H9 (cell line): ENCODE measurements around the gene CDC6. TPM values are rescaled to one million over a fixed set of nuclear protein-coding genes. Genes with fewer than 3 reads are reported as not detected.

Experiments used
- DNase-seq: peaks from one replicate; pipeline ENCODE4 v3.0.0-alpha.2; 2017
- H2AFZ ChIP-seq: one replicate; pipeline ENCODE4 v1.6.1; 2013; ENCODE audit warnings: mild to moderate bottlenecking, low read length, control low read depth, moderate library complexity
- H2AK5ac ChIP-seq: 2 replicates; pipeline ENCODE4 v1.6.1; 2013; ENCODE audit warnings: low read length, control low read depth, mixed read lengths; ENCODE audit not compliant: insufficient read length
- H2BK120ac ChIP-seq: one replicate; pipeline ENCODE4 v1.6.1; 2013; ENCODE audit warnings: low read depth, mild to moderate bottlenecking, low read length, control low read depth, inconsistent platforms; ENCODE audit not compliant: poor library complexity, severe bottlenecking
- H2BK12ac ChIP-seq: 2 replicates; pipeline ENCODE4 v1.6.1; 2013; ENCODE audit warnings: low read length, control low read depth, mixed read lengths, low read depth; ENCODE audit not compliant: insufficient read length
- H2BK15ac ChIP-seq: 2 replicates; pipeline ENCODE4 v1.6.1; 2013; ENCODE audit warnings: low read depth, low read length, control low read depth
- H2BK20ac ChIP-seq: one replicate; pipeline ENCODE4 v1.6.1; 2013; ENCODE audit warnings: low read depth, mild to moderate bottlenecking, low read length, control low read depth, inconsistent platforms; ENCODE audit not compliant: poor library complexity, severe bottlenecking
- H2BK5ac ChIP-seq: 2 replicates; pipeline ENCODE4 v1.6.1; 2013; ENCODE audit warnings: low read length, control low read depth, mixed read lengths; ENCODE audit not compliant: insufficient read length
- H3K14ac ChIP-seq: 2 replicates; pipeline ENCODE4 v1.6.1; 2013; ENCODE audit warnings: low read length, control low read depth; ENCODE audit not compliant: insufficient read depth
- H3K18ac ChIP-seq: 2 replicates; pipeline ENCODE4 v1.6.1; 2013; ENCODE audit warnings: low read depth, mild to moderate bottlenecking, mixed read lengths, low read length, control low read depth; ENCODE audit not compliant: insufficient read length
- H3K23ac ChIP-seq: 2 replicates; pipeline ENCODE4 v1.6.1; 2013; ENCODE audit warnings: low read length, control low read depth, mixed read lengths, low read depth; ENCODE audit not compliant: insufficient read length
- H3K23me2 ChIP-seq: 2 replicates; pipeline ENCODE4 v1.6.1; 2013; ENCODE audit warnings: low read depth, mild to moderate bottlenecking, mixed read lengths, low read length, control low read depth; ENCODE audit not compliant: insufficient read length, poor library complexity, severe bottlenecking
- H3K27ac ChIP-seq: 2 replicates; pipeline ENCODE4 v1.5.1; 2013; ENCODE audit warnings: low read length, control low read depth, mixed read lengths, low read depth; ENCODE audit not compliant: insufficient read length
- H3K27me3 ChIP-seq: 2 replicates; pipeline ENCODE4 v1.6.1; 2013; ENCODE audit warnings: low read length, control low read depth, inconsistent platforms; ENCODE audit not compliant: insufficient read depth
- H3K4ac ChIP-seq: 2 replicates; pipeline ENCODE4 v1.6.1; 2013; ENCODE audit warnings: low read depth, mild to moderate bottlenecking, control low read depth, inconsistent platforms, low read length, moderate library complexity
- H3K4me1 ChIP-seq: 2 replicates; pipeline ENCODE4 v1.6.1; 2013; ENCODE audit warnings: low read length, control low read depth, inconsistent platforms; ENCODE audit not compliant: insufficient read depth
- H3K4me2 ChIP-seq: 2 replicates; pipeline ENCODE4 v1.6.1; 2013; ENCODE audit warnings: low read length, control low read depth, mixed read lengths; ENCODE audit not compliant: insufficient read length, insufficient read depth
- H3K56ac ChIP-seq: 2 replicates; pipeline ENCODE4 v1.6.1; 2013; ENCODE audit warnings: low read depth, mild to moderate bottlenecking, mixed read lengths, low read length, control low read depth; ENCODE audit not compliant: insufficient read length
- H3K79me1 ChIP-seq: 2 replicates; pipeline ENCODE4 v1.6.1; 2013; ENCODE audit warnings: low read depth, mild to moderate bottlenecking, moderate library complexity, low read length, control low read depth, inconsistent platforms; ENCODE audit not compliant: insufficient read depth, poor library complexity, severe bottlenecking
- H3K79me2 ChIP-seq: 2 replicates; pipeline ENCODE4 v1.6.1; 2013; ENCODE audit warnings: low read length, control low read depth, inconsistent platforms; ENCODE audit not compliant: insufficient read depth
- H3K9ac ChIP-seq: 2 replicates; pipeline ENCODE4 v1.6.1; 2013; ENCODE audit warnings: low read length, control low read depth, mixed read lengths; ENCODE audit not compliant: insufficient read length; ENCODE audit errors: extremely low read depth
- H3K9me3 ChIP-seq: one replicate; pipeline ENCODE4 v1.6.1; 2013; ENCODE audit warnings: low read depth, low read length, inconsistent platforms; ENCODE audit not compliant: control insufficient read depth
- H3T11ph ChIP-seq: one replicate; pipeline ENCODE4 v1.6.1; 2013; ENCODE audit warnings: mild to moderate bottlenecking, low read length, control low read depth, inconsistent platforms
- H4K20me1 ChIP-seq: one replicate; pipeline ENCODE4 v1.6.1; 2013; ENCODE audit not compliant: control insufficient read depth, insufficient read length, insufficient read depth
- H4K5ac ChIP-seq: 2 replicates; pipeline ENCODE4 v1.6.1; 2013; ENCODE audit warnings: low read depth, mild to moderate bottlenecking, mixed read lengths, low read length, control low read depth; ENCODE audit not compliant: insufficient read length
- H4K8ac ChIP-seq: replicated peaks from 2 replicates; pipeline ENCODE4 v1.6.1; 2013; ENCODE audit warnings: low read length, control low read depth, mixed read lengths, low read depth; ENCODE audit not compliant: insufficient read length
- H4K91ac ChIP-seq: 2 replicates; pipeline ENCODE4 v1.6.1; 2013; ENCODE audit warnings: low read depth, mild to moderate bottlenecking, moderate library complexity, mixed read lengths, low read length, control low read depth; ENCODE audit not compliant: insufficient read length
- H3K27ac Mint-ChIP-seq, 3 experiments: 2 replicates in 2 of 3; 3 replicates in 1 of 3; pipeline ENCODE4 v1.8.0; 2020 to 2021; ENCODE audit warnings: mixed read lengths in 3 of 3, mild to moderate bottlenecking in 1 of 3, moderate library complexity in 1 of 3
- H3K27me3 Mint-ChIP-seq: 2 replicates; pipeline ENCODE4 v1.8.0; 2021; ENCODE audit warnings: low read depth, mild to moderate bottlenecking, moderate library complexity, mixed read lengths
- H3K36me3 Mint-ChIP-seq, 3 experiments: 2 replicates in 2 of 3; 3 replicates in 1 of 3; pipeline ENCODE4 v1.8.0; 2020 to 2021; ENCODE audit warnings: low read depth in 3 of 3, mixed read lengths in 3 of 3; ENCODE audit not compliant: insufficient read depth in 1 of 3
- H3K4me1 Mint-ChIP-seq, 2 experiments: 2 replicates each; pipeline ENCODE4 v1.8.0; 2020; ENCODE audit warnings: mixed read lengths in 2 of 2
- H3K4me3 Mint-ChIP-seq, 2 experiments: 2 replicates in 1 of 2; 3 replicates in 1 of 2; pipeline ENCODE4 v1.8.0; 2020 to 2021; ENCODE audit warnings: mild to moderate bottlenecking in 2 of 2, mixed read lengths in 2 of 2, moderate library complexity in 1 of 2
- H3K9me3 Mint-ChIP-seq, 2 experiments: 2 replicates in 1 of 2; 3 replicates in 1 of 2; pipeline ENCODE4 v1.8.0; 2020; ENCODE audit warnings: mild to moderate bottlenecking in 2 of 2, mixed read lengths in 2 of 2, moderate library complexity in 1 of 2
- WGBS: extraction: QIAGEN DNeasy Blood & Tissue Kit; methylation state at CpG from one replicate; pipeline ENCODE4 v1.1.7; 2013; ENCODE audit warnings: missing lambda C conversion rate, low lambda C conversion rate, mixed read lengths; ENCODE audit not compliant: insufficient read length; ENCODE audit errors: extremely low coverage; 5-methylcytosine and 5-hydroxymethylcytosine counted together
- total RNA-seq: library from RNA; stranded (reverse); gene quantifications from 2 replicates; pipeline ENCODE4 v1.2.1, GENCODE V29; 2021
- TF ChIP-seq, protein P1 (sequence below): fragments of 200-600 bp; sonication (generic); conservative IDR thresholded peaks from 3 replicates; pipeline ENCODE4 v1.8.0; 2021; ENCODE audit warnings: antibody characterized with exemption, mild to moderate bottlenecking

The CDC6 gene
- total RNA-seq, 1 experiment from 2014 or later = 131 TPM

DNA sequence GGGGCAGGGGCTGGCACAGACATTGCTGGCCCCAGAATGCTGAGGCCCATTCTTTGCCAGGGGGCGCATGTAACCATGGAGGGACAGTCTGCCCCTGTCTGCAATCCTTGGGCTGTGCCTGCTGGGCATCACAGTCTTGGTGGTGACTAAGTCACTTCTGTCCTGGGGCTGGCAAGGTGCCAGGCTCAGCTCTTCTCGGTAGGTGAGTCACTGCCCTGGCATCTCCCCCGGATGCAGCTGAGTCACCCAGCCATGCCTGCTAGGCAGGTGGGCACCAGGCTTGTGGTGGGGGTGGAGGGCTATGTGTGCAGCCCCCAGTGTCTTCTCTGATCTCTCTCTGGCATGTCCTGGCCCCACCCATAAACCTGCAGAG is 26.9 kb downstream of the CDC6 start:
- H2AFZ ChIP-seq = no peak overlapping the region
- no peak overlapping the region for H2BK5ac ChIP-seq
- no peak overlapping the region for H3K4me2 ChIP-seq
- no peak overlapping the region for H3K27ac Mint-ChIP-seq
- H3K4me3 Mint-ChIP-seq = no peak overlapping the region
- no peak overlapping the region for H3K18ac ChIP-seq
- no peak overlapping the region for H2BK12ac ChIP-seq
- no peak overlapping the region for H2BK20ac ChIP-seq
- no peak overlapping the region for H2BK120ac ChIP-seq
- no peak overlapping the region for H3K9ac ChIP-seq
- H4K8ac ChIP-seq = no peak overlapping the region
- no peak overlapping the region for H3K14ac ChIP-seq
- TF ChIP-seq, protein P1, sequence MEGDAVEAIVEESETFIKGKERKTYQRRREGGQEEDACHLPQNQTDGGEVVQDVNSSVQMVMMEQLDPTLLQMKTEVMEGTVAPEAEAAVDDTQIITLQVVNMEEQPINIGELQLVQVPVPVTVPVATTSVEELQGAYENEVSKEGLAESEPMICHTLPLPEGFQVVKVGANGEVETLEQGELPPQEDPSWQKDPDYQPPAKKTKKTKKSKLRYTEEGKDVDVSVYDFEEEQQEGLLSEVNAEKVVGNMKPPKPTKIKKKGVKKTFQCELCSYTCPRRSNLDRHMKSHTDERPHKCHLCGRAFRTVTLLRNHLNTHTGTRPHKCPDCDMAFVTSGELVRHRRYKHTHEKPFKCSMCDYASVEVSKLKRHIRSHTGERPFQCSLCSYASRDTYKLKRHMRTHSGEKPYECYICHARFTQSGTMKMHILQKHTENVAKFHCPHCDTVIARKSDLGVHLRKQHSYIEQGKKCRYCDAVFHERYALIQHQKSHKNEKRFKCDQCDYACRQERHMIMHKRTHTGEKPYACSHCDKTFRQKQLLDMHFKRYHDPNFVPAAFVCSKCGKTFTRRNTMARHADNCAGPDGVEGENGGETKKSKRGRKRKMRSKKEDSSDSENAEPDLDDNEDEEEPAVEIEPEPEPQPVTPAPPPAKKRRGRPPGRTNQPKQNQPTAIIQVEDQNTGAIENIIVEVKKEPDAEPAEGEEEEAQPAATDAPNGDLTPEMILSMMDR = no peak
- no peak overlapping the region for H4K5ac ChIP-seq
- no peak overlapping the region for H3K4ac ChIP-seq
- WGBS = no CpG with 5 or more reads among the region's 3 CpGs
- DNase-seq = no peak
- no peak overlapping the region for H3K56ac ChIP-seq
- H3K9me3 ChIP-seq = no peaks in the 10 kb centered on the region
- H3K4me1 Mint-ChIP-seq = peaks cover 55 to 67% of the 10 kb centered on the region in 2 experiments
- no peak overlapping the region for H2BK15ac ChIP-seq
- peaks cover 61% of the 10 kb centered on the region for H3K27me3 Mint-ChIP-seq
- H3T11ph ChIP-seq = no peak overlapping the region
- no peaks in the 10 kb centered on the region for H3K9me3 Mint-ChIP-seq
- no peaks in the 10 kb centered on the region; the same call in 1 of the 2 replicates for H3K79me2 ChIP-seq
- no peak overlapping the region for H3K23ac ChIP-seq
- no peaks in the 10 kb centered on the region; a peak in 1 of 7 replicates for H3K36me3 Mint-ChIP-seq
- H3K79me1 ChIP-seq = no peaks in the 10 kb centered on the region
- H3K23me2 ChIP-seq = peaks cover 26% of the 10 kb centered on the region
- no peak overlapping the region for H3K27ac ChIP-seq
- peaks cover 4% of the 10 kb centered on the region for H4K20me1 ChIP-seq
- H3K4me1 ChIP-seq = peaks cover 8% of the 10 kb centered on the region; the same call in 1 of the 2 replicates
- H4K91ac ChIP-seq = no peak overlapping the region
- no peak overlapping the region for H2AK5ac ChIP-seq
- H3K27me3 ChIP-seq = peaks cover 5% of the 10 kb centered on the region; the same call in 1 of the 2 replicates
